Measurements from ENCODE around the gene COG1. TPM values are rescaled to one million over a fixed set of nuclear protein-coding genes. Genes with fewer than 3 reads are reported as not detected.

COG1 gene
- total RNA-seq, 1 experiment from 2014 or later = 26.5 TPM

GRCh38 chr17:73156887-73157520 is 35.9 kb upstream of the COG1 start:
- no CpG with 5 or more reads among the region's 8 CpGs for WGBS (ENCODE audit: extremely low coverage, insufficient read length, low lambda C conversion rate)
- no peak for TF ChIP-seq CTCF (conservative IDR thresholded peaks at IDR 0.05)
- Histone ChIP-seq H3K9me3 (ENCODE audit: control insufficient read depth, low read depth, low read length) (no peaks in the 10 kb centered on the region), H2BK20ac (ENCODE audit: low read depth, low read length, poor library complexity, severe bottlenecking) (no peak overlapping the region), H3K56ac (ENCODE audit: insufficient read length, low read depth, low read length) (no peak overlapping the region), H3K79me1 (ENCODE audit: insufficient read depth, low read depth, low read length, poor library complexity, severe bottlenecking) (no peaks in the 10 kb centered on the region), H3K23ac (ENCODE audit: insufficient read length, low read depth, low read length) (no peak overlapping the region), H3K18ac (ENCODE audit: insufficient read length, low read depth, low read length) (no peak overlapping the region), H4K8ac (replicated peaks; ENCODE audit: insufficient read length, low read depth, low read length) (no peak overlapping the region), H2AK5ac (ENCODE audit: insufficient read length, low read length) (no peak overlapping the region), H3T11ph (ENCODE audit: low read length) (no peak overlapping the region), H4K20me1 (ENCODE audit: control insufficient read depth, insufficient read depth, insufficient read length) (no peaks in the 10 kb centered on the region), H4K5ac (ENCODE audit: insufficient read length, low read depth, low read length) (no peak overlapping the region), H3K4me1 (ENCODE audit: insufficient read depth, low read length) (peaks cover 2% of the 10 kb centered on the region; the same call in 1 of the 2 replicates), H4K91ac (ENCODE audit: insufficient read length, low read depth, low read length) (no peak overlapping the region), H2BK5ac (ENCODE audit: insufficient read length, low read length) (no peak overlapping the region), H3K14ac (ENCODE audit: insufficient read depth, low read length) (no peak overlapping the region), H3K4me2 (ENCODE audit: insufficient read depth, insufficient read length, low read length) (no peak overlapping the region), H3K9ac (ENCODE audit: extremely low read depth, insufficient read length, low read length) (no peak overlapping the region), H2BK15ac (ENCODE audit: low read depth, low read length) (no peak overlapping the region), H3K79me2 (ENCODE audit: insufficient read depth, low read length) (no peaks in the 10 kb centered on the region), H2BK120ac (ENCODE audit: low read depth, low read length, poor library complexity, severe bottlenecking) (no peak overlapping the region), H3K23me2 (ENCODE audit: insufficient read length, low read depth, low read length, poor library complexity, severe bottlenecking) (no peaks in the 10 kb centered on the region), H3K27me3 (ENCODE audit: insufficient read depth, low read length) (no peaks in the 10 kb centered on the region), H2BK12ac (ENCODE audit: insufficient read length, low read depth, low read length) (no peak overlapping the region), H3K4ac (ENCODE audit: low read depth, low read length) (no peak overlapping the region), H2AFZ (ENCODE audit: low read length) (no peak overlapping the region), H3K27ac (ENCODE audit: insufficient read length, low read depth, low read length) (no peak overlapping the region)
- Mint-ChIP-seq H3K36me3 (ENCODE audit: insufficient read depth in 1 of 3, low read depth in 3 of 3) (no peaks in the 10 kb centered on the region), H3K27ac (no peak overlapping the region), H3K27me3 (ENCODE audit: low read depth) (peaks cover 11% of the 10 kb centered on the region), H3K4me1 (peaks cover 36 to 44% of the 10 kb centered on the region in 2 experiments), H3K9me3 (no peaks in the 10 kb centered on the region), H3K4me3 (peak overlapping the region in 1 of 2 experiments; percentile 19; a peak in 2 of 5 replicates)
- no peak for DNase-seq
